AG08396 (cell line): Measurements from ENCODE around the gene CEBPG.

Source experiments
- DNase-seq: peaks from one replicate; pipeline ENCODE4 v3.0.0; 2012; ENCODE audit warnings: low spot score, mixed read lengths

CEBPG gene

GRCh38 chr19:33395561-33396550 lies 22.3 kb downstream of the CEBPG start:
- DNase-seq = peak; percentile 84

GRCh38 chr19:33396701-33397535 lies 23.4 kb downstream of the CEBPG start:
- no peak for DNase-seq

- DNase-seq = no peak
Measured at GRCh38 chr19:33397536-33398360, 24.2 kb downstream of the CEBPG start.

GRCh38 chr19:33398361-33399060 lies 25.0 kb downstream of the CEBPG start:
- no peak for DNase-seq

GRCh38 chr19:33399081-33399744 lies 25.7 kb downstream of the CEBPG start:
- no peak for DNase-seq

- no peak for DNase-seq
Measured at GRCh38 chr19:33399745-33400681, 26.5 kb downstream of the CEBPG start.

GRCh38 chr19:33400856-33401682 lies 27.6 kb downstream of the CEBPG start:
- DNase-seq = no peak

- DNase-seq = no peak
Measured at GRCh38 chr19:33401683-33402420, 28.3 kb downstream of the CEBPG start.

GRCh38 chr19:33402421-33403220 lies 29.1 kb downstream of the CEBPG start:
- no peak for DNase-seq

- no peak for DNase-seq
Measured at GRCh38 chr19:33403221-33403972, 29.9 kb downstream of the CEBPG start.

GRCh38 chr19:33403973-33404304 lies 30.4 kb downstream of the CEBPG start:
- no peak for DNase-seq

GRCh38 chr19:33404506-33405253 lies 31.2 kb downstream of the CEBPG start:
- no peak for DNase-seq

- DNase-seq = no peak
Measured at GRCh38 chr19:33405254-33405552, 31.7 kb downstream of the CEBPG start.

GRCh38 chr19:33405553-33406461 lies 32.3 kb downstream of the CEBPG start:
- DNase-seq = no peak
